Measurements from ENCODE around the gene FN1. TPM values are rescaled to one million over a fixed set of nuclear protein-coding genes. Genes with fewer than 3 reads are reported as not detected.

FN1 gene
- total and polyA plus RNA-seq, 3 donors from 2014 or later: 36.8 to 245 (median 66.3) TPM

- no peak for TF ChIP-seq CTCF (IDR thresholded peaks at IDR 0.05)
- no peak for TF ChIP-seq POLR2A (IDR thresholded peaks at IDR 0.05)
- Histone ChIP-seq H3K36me3 (ENCODE audit: low read depth, missing control alignments) (no peaks in the 10 kb centered on the region), H3K27me3 (no peaks in the 10 kb centered on the region), H3K27ac (peak overlapping the region; percentile 77 to 91), H3K4me1 (no peaks in the 10 kb centered on the region), H3K4me3 (peak overlapping the region; percentile 60 to 75), H3K9me3 (no peaks in the 10 kb centered on the region)
- peak; percentile 32 for DNase-seq
- WGBS, 2 donors: 2 to 7% methylated on average over 15 to 31 of the region's 31 CpGs
- intact Hi-C loops (cut with DNase I; ENCODE audit: low total_unique reads): no loop called here
These were observed 493 bp downstream of the FN1 start for GRCh38 chr2:215435280-215435869.

GRCh38 chr2:215434447-215435279 is 1.2 kb downstream of the FN1 start:
- TF ChIP-seq POLR2A (IDR thresholded peaks at IDR 0.05) (no peak), CTCF (IDR thresholded peaks at IDR 0.05) (no peak)
- Histone ChIP-seq H3K9me3 (no peaks in the 10 kb centered on the region), H3K27me3 (no peaks in the 10 kb centered on the region), H3K4me1 (no peaks in the 10 kb centered on the region), H3K27ac (peak overlapping the region in 1 of 2 donors; percentile 91), H3K36me3 (ENCODE audit: low read depth, missing control alignments) (no peaks in the 10 kb centered on the region), H3K4me3 (peak overlapping the region; percentile 60 to 75)
- 37 to 48% methylated on average over 10 of the region's 10 CpGs for WGBS, 2 donors
- DNase-seq: no peak
- intact Hi-C loops (cut with DNase I; ENCODE audit: low total_unique reads): no loop called here

- H3K27me3 ChIP-seq: no peaks in the 10 kb centered on the region
- intact Hi-C loops (cut with DNase I; ENCODE audit: low total_unique reads): no loop called here
- no peaks in the 10 kb centered on the region for H3K36me3 ChIP-seq (ENCODE audit: low read depth, missing control alignments)
- H3K4me1 ChIP-seq: no peaks in the 10 kb centered on the region
- DNase-seq: no peak
- WGBS, 2 donors: 90 to 95% methylated on average over 8 of the region's 8 CpGs
- no peak overlapping the region for H3K4me3 ChIP-seq
- TF ChIP-seq CTCF (IDR thresholded peaks at IDR 0.05): no peak
- TF ChIP-seq POLR2A (IDR thresholded peaks at IDR 0.05): no peak
- peak overlapping the region in 1 of 2 donors; percentile 2 for H3K27ac ChIP-seq
- no peaks in the 10 kb centered on the region for H3K9me3 ChIP-seq
These were observed 2.9 kb downstream of the FN1 start for GRCh38 chr2:215432759-215433594.

GRCh38 chr2:215431778-215432758 is 3.8 kb downstream of the FN1 start:
- Histone ChIP-seq H3K4me1 (no peaks in the 10 kb centered on the region), H3K4me3 (no peak overlapping the region)
- intact Hi-C loops (cut with DNase I; ENCODE audit: low total_unique reads): no loop called here

More at GRCh38 chr2:215431778-215432758, 3.8 kb downstream of the FN1 start:
- TF ChIP-seq CTCF (IDR thresholded peaks at IDR 0.05) (no peak), POLR2A (IDR thresholded peaks at IDR 0.05) (no peak)
- Histone ChIP-seq H3K27me3 (no peaks in the 10 kb centered on the region), H3K27ac (no peak overlapping the region), H3K36me3 (ENCODE audit: low read depth, missing control alignments) (no peaks in the 10 kb centered on the region), H3K9me3 (no peaks in the 10 kb centered on the region)
- no peak for DNase-seq
- 92 to 94% methylated on average over 7 of the region's 7 CpGs for WGBS, 2 donors

All from testis (tissue), 3 donors.